H1 (cell line): ENCODE measurements around the gene TPSB2. TPM values are rescaled to one million over a fixed set of nuclear protein-coding genes. Genes with fewer than 3 reads are reported as not detected.
"Not testable (repeated sequence)": the region's sequence is repeated elsewhere in the genome, so short reads cannot be mapped to it uniquely, and the experiment has no call there.

Experiments used
- CTCF ChIA-PET: fragments of 300-600 bp; sonication (Branson Sonifier 250); formaldehyde crosslinking; loops from one replicate; lab custom pipeline; 2021; ENCODE audit not compliant: partially characterized antibody; lab: Charles Lee
- POLR2A ChIA-PET: fragments of 300-600 bp; sonication (Branson Sonifier 250); formaldehyde crosslinking; loops from one replicate; lab custom pipeline; 2021; ENCODE audit warnings: inconsistent platforms; ENCODE audit not compliant: partially characterized antibody; lab: Charles Lee
- DNase-seq, 2 experiments: peaks; one replicate each; pipeline versions ENCODE4 v3.0.0 to v3.0.0-alpha.2; 2010 to 2022; ENCODE audit warnings: low spot score in 2 of 2, low read depth in 1 of 2, mixed read lengths in 1 of 2
- FAIRE-seq: peaks from 2 replicates; lab custom pipeline; 2011; peaks lifted over from hg19 to GRCh38; lab: Jason Lieb, UNC
- H2AFZ ChIP-seq: 2 replicates; pipeline ENCODE4 v1.8.1; 2012; ENCODE audit warnings: low read length, inconsistent platforms
- H2AK5ac ChIP-seq: 2 replicates; pipeline ENCODE4 v1.6.1; 2013; ENCODE audit warnings: low read depth, low read length
- H2BK120ac ChIP-seq: replicated peaks from 2 replicates; pipeline ENCODE3; 2013; ENCODE audit warnings: low read depth, low read length, inconsistent platforms
- H2BK12ac ChIP-seq: 2 replicates; pipeline ENCODE4 v1.6.1; 2013; ENCODE audit warnings: low read depth, low read length
- H2BK15ac ChIP-seq: 2 replicates; pipeline ENCODE4 v1.6.1; 2013; ENCODE audit warnings: low read length
- H2BK20ac ChIP-seq: 2 replicates; pipeline ENCODE4 v1.6.1; 2013; ENCODE audit warnings: low read length
- H2BK5ac ChIP-seq: 2 replicates; pipeline ENCODE4 v1.6.1; 2013; ENCODE audit warnings: low read depth, low read length
- H3K14ac ChIP-seq: 2 replicates; pipeline ENCODE4 v1.6.1; 2013; ENCODE audit warnings: inconsistent platforms; ENCODE audit not compliant: insufficient read length
- H3K18ac ChIP-seq: 2 replicates; pipeline ENCODE4 v1.6.1; 2013; ENCODE audit warnings: low read length; ENCODE audit errors: extremely low read depth
- H3K23ac ChIP-seq: 2 replicates; pipeline ENCODE4 v1.6.1; 2013; ENCODE audit warnings: inconsistent platforms; ENCODE audit not compliant: insufficient read length
- H3K23me2 ChIP-seq: 2 replicates; pipeline ENCODE4 v1.6.1; 2013; ENCODE audit warnings: low read depth, low read length
- H3K27ac ChIP-seq: 2 replicates; pipeline ENCODE4 v1.6.1; 2011; ENCODE audit warnings: low read depth, low read length, inconsistent platforms
- H3K27me3 ChIP-seq, 4 experiments: replicated peaks in 1 of 4; 1 replicate in 1 of 4; 2 replicates in 3 of 4; pipeline versions ENCODE4 v1.6.1 to v1.8.1; 2011 to 2013; ENCODE audit warnings: low read length in 3 of 4, mild to moderate bottlenecking in 3 of 4, inconsistent platforms in 2 of 4, mixed read lengths in 2 of 4, moderate library complexity in 1 of 4; ENCODE audit not compliant: control insufficient read depth in 3 of 4, insufficient read depth in 3 of 4; ENCODE audit errors: extremely low read depth in 1 of 4
- H3K36me3 ChIP-seq, 4 experiments: 2 replicates each; pipeline versions ENCODE4 v1.6.1 to v1.8.1; 2011 to 2013; ENCODE audit warnings: mild to moderate bottlenecking in 4 of 4, low read length in 3 of 4, moderate library complexity in 2 of 4, control low read depth in 1 of 4, inconsistent platforms in 1 of 4; ENCODE audit not compliant: insufficient read depth in 4 of 4, control insufficient read depth in 2 of 4
- H3K4ac ChIP-seq: replicated peaks from 2 replicates; pipeline ENCODE3; 2013; ENCODE audit warnings: low read length, low read depth, mixed read lengths, inconsistent platforms; ENCODE audit not compliant: insufficient read length
- H3K4me1 ChIP-seq, 4 experiments: replicated peaks in 1 of 4; 1 replicate in 1 of 4; 2 replicates in 3 of 4; pipeline versions ENCODE4 v1.6.1 to v1.8.1; 2011 to 2013; ENCODE audit warnings: low read length in 3 of 4, inconsistent platforms in 2 of 4, mixed read lengths in 1 of 4; ENCODE audit not compliant: insufficient read depth in 4 of 4, control insufficient read depth in 3 of 4
- H3K4me2 ChIP-seq, 2 experiments: 2 replicates each; pipeline versions ENCODE4 v1.6.1 to v1.8.1; 2011 to 2013; ENCODE audit warnings: low read depth in 2 of 2, low read length in 2 of 2, control low read depth in 1 of 2, inconsistent platforms in 1 of 2, mild to moderate bottlenecking in 1 of 2; ENCODE audit not compliant: insufficient read depth in 1 of 2
- H3K4me3 ChIP-seq, 4 experiments: fragments of 200-600, 300-600 bp in 1 of 4; sonication (generic), shearing (Covaris generic), sonication (Bioruptor Twin) in 1 of 4; 2 replicates each; pipeline versions ENCODE4 v1.5.1 to v1.8.1; 2011 to 2016; ENCODE audit warnings: low read length in 4 of 4, low read depth in 3 of 4, control low read depth in 2 of 4, inconsistent platforms in 2 of 4, mild to moderate bottlenecking in 2 of 4, mixed read lengths in 1 of 4, moderate library complexity in 1 of 4; ENCODE audit not compliant: insufficient read depth in 2 of 4; ENCODE audit errors: extremely low read depth in 1 of 4
- H3K56ac ChIP-seq: replicated peaks from 2 replicates; pipeline ENCODE3; 2013; ENCODE audit warnings: low read depth, mild to moderate bottlenecking, mixed read lengths, low read length, inconsistent platforms; ENCODE audit not compliant: insufficient read length
- H3K79me1 ChIP-seq: 2 replicates; pipeline ENCODE4 v1.6.1; 2013; ENCODE audit warnings: low read depth, low read length, control low read depth
- H3K79me2 ChIP-seq, 2 experiments: 2 replicates each; pipeline versions ENCODE4 v1.6.1 to v1.8.1; 2012 to 2013; ENCODE audit warnings: low read length in 2 of 2, mild to moderate bottlenecking in 2 of 2, inconsistent platforms in 1 of 2; ENCODE audit not compliant: insufficient read depth in 2 of 2, control insufficient read depth in 1 of 2
- H3K9ac ChIP-seq, 4 experiments: replicated peaks in 1 of 4; 1 replicate in 1 of 4; 2 replicates in 3 of 4; pipeline versions ENCODE4 v1.6.1 to v1.8.1; 2011 to 2013; ENCODE audit warnings: low read depth in 3 of 4, low read length in 3 of 4, control low read depth in 2 of 4, mild to moderate bottlenecking in 2 of 4, moderate library complexity in 2 of 4, inconsistent platforms in 1 of 4; ENCODE audit errors: extremely low read depth in 1 of 4
- H3K9me3 ChIP-seq, 2 experiments: 2 replicates each; pipeline versions ENCODE4 v1.6.1 to v1.8.1; 2012 to 2013; ENCODE audit warnings: mild to moderate bottlenecking in 2 of 2, moderate library complexity in 2 of 2, control low read depth in 1 of 2, inconsistent platforms in 1 of 2, low read depth in 1 of 2, low read length in 1 of 2, mixed read lengths in 1 of 2; ENCODE audit not compliant: insufficient read depth in 2 of 2
- H4K20me1 ChIP-seq, 2 experiments: replicated peaks in 1 of 2; 2 replicates each; pipeline versions ENCODE3 to v1.8.1; 2011 to 2013; ENCODE audit warnings: inconsistent platforms in 2 of 2, low read length in 2 of 2, mild to moderate bottlenecking in 1 of 2; ENCODE audit not compliant: insufficient read depth in 2 of 2, control insufficient read depth in 1 of 2
- H4K5ac ChIP-seq: 2 replicates; pipeline ENCODE4 v1.6.1; 2013; ENCODE audit warnings: low read length, low read depth, mixed read lengths, inconsistent platforms; ENCODE audit not compliant: insufficient read length
- H4K8ac ChIP-seq: 2 replicates; pipeline ENCODE4 v1.8.0; 2013; ENCODE audit warnings: mild to moderate bottlenecking, moderate library complexity, low read length, inconsistent platforms; ENCODE audit not compliant: insufficient read depth; ENCODE audit errors: extremely low read depth
- H4K91ac ChIP-seq: replicated peaks from 2 replicates; pipeline ENCODE3; 2013; ENCODE audit warnings: low read length, mixed read lengths, inconsistent platforms; ENCODE audit not compliant: insufficient read length
- WGBS, 2 experiments: shearing (Covaris generic) in 1 of 2; methylation state at CpG; one replicate each; pipeline versions ENCODE4 v1.1.6 to v1.1.7; 2013 to 2015; ENCODE audit warnings: low lambda C conversion rate in 2 of 2, mixed read lengths in 2 of 2, inconsistent platforms in 1 of 2, low coverage in 1 of 2, missing lambda C conversion rate in 1 of 2; ENCODE audit not compliant: insufficient replicate concordance in 2 of 2, insufficient coverage in 1 of 2, insufficient read length in 1 of 2; ENCODE audit errors: extremely low coverage in 1 of 2, missing lambda C conversion rate in 1 of 2; 5-methylcytosine and 5-hydroxymethylcytosine counted together
- polyA plus RNA-seq, 7 experiments: library from polyadenylated mRNA; depleted of rRNA in 3 of 7; stranded (reverse) in 5 of 7; unstranded in 2 of 7; fragments of >200 nt in 5 of 7; fragments of 200-250 nt in 2 of 7; gene quantifications; 1 replicate in 5 of 7; 2 replicates in 1 of 7; 4 replicates in 1 of 7; pipeline versions ENCODE4 v1.2.1 to v1.2.3, GENCODE V29; 2011 to 2013; ENCODE audit warnings: missing spikeins in 2 of 7, mixed read lengths in 2 of 7
- total RNA-seq: library from RNA; stranded (reverse); fragmentation: NEBNext Ultra II Directional; extraction: Animal tissue kit (Norgen Biotek cat#: 25700); gene quantifications from 2 replicates; pipeline ENCODE4 v1.2.1, GENCODE V29; 2021

Gene TPSB2
- total and polyA plus RNA-seq, 2 of the 8 experiments (the other 6 are each of a cell fraction or from before 2014, with no cell fraction given): 0.08 TPM; not detected in 1

GRCh38 chr16:1243363-1243762 is 13.4 kb upstream of the TPSB2 start:
- H2BK5ac ChIP-seq, POLR2A ChIA-PET, H2BK20ac ChIP-seq, H2AFZ ChIP-seq, H4K20me1 ChIP-seq, H4K5ac ChIP-seq, H3K27ac ChIP-seq, H2BK120ac ChIP-seq, H3K79me2 ChIP-seq, CTCF ChIA-PET, H3K9ac ChIP-seq, H3K36me3 ChIP-seq, DNase-seq, FAIRE-seq, H2BK15ac ChIP-seq, H2AK5ac ChIP-seq, H3K4me3 ChIP-seq, H4K91ac ChIP-seq, H3K4me1 ChIP-seq, H3K18ac ChIP-seq, H3K4ac ChIP-seq, H3K4me2 ChIP-seq, H3K56ac ChIP-seq, H3K23me2 ChIP-seq, H3K79me1 ChIP-seq, H4K8ac ChIP-seq, H3K23ac ChIP-seq, H3K9me3 ChIP-seq, H3K14ac ChIP-seq, H2BK12ac ChIP-seq: not testable (repeated sequence)
- peaks cover 0 to 11% (median 4%) of the 10 kb centered on the region in 4 experiments; a peak in 3 of 7 replicates for H3K27me3 ChIP-seq
- WGBS, 2 experiments: 79% methylated on average over 4 of the region's 11 CpGs; no CpG with 5 or more reads in 1 of the 2 experiments

DNA sequence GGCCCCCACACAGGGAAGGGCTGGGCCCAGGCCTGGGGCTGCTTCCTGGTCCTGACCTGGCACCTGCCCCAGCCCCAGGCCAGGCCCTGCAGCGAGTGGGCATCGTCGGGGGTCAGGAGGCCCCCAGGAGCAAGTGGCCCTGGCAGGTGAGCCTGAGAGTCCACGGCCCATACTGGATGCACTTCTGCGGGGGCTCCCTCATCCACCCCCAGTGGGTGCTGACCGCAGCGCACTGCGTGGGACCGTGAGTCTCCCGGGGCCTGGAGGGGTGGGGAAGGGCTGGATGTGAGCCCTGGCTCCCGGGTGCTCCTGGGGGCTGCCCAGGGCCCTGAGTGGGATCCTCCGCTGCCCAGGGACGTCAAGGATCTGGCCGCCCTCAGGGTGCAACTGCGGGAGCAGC is 11.1 kb upstream of the TPSB2 start:
- H3K79me2 ChIP-seq, H4K5ac ChIP-seq, H3K23ac ChIP-seq, H3K27me3 ChIP-seq, H3K4ac ChIP-seq, H3K14ac ChIP-seq, H2BK15ac ChIP-seq, CTCF ChIA-PET, H2BK5ac ChIP-seq, H4K20me1 ChIP-seq, H3K9me3 ChIP-seq, H2AFZ ChIP-seq, H2BK12ac ChIP-seq, H3K9ac ChIP-seq, H2BK120ac ChIP-seq, H3K18ac ChIP-seq, H3K4me3 ChIP-seq, H4K8ac ChIP-seq, H3K27ac ChIP-seq, H3K56ac ChIP-seq, H2BK20ac ChIP-seq, H4K91ac ChIP-seq, H3K4me1 ChIP-seq, POLR2A ChIA-PET, H3K36me3 ChIP-seq, H2AK5ac ChIP-seq, FAIRE-seq, H3K23me2 ChIP-seq, H3K79me1 ChIP-seq, H3K4me2 ChIP-seq, DNase-seq: not testable (repeated sequence)
- 96% methylated on average over 5 of the region's 15 CpGs; no CpG with 5 or more reads in 1 of the 2 experiments for WGBS, 2 experiments
